WI38 (cell line): ENCODE measurements around the gene HOXA13.

Experiments
- H3K4me3 ChIP-seq: 2 replicates; pipeline ENCODE4 v1.5.1; 2011; ENCODE audit warnings: low read depth, mild to moderate bottlenecking, control low read depth, low read length
- CTCF ChIP-seq: IDR thresholded peaks from 2 replicates; pipeline ENCODE4 v1.5.1; 2012; ENCODE audit warnings: low read depth, mild to moderate bottlenecking, control low read depth, low read length

HOXA13 gene

GRCh38 chr7:27172315-27172774 is 27.5 kb downstream of the HOXA13 start:
- no peak for TF ChIP-seq CTCF
- H3K4me3 ChIP-seq = no peak overlapping the region

GRCh38 chr7:27171637-27172314 is 28.1 kb downstream of the HOXA13 start:
- TF ChIP-seq CTCF = no peak
- no peak overlapping the region for H3K4me3 ChIP-seq

GRCh38 chr7:27171325-27171636 is 28.6 kb downstream of the HOXA13 start:
- TF ChIP-seq CTCF = no peak
- H3K4me3 ChIP-seq = no peak overlapping the region

GRCh38 chr7:27170426-27171324 is 29.2 kb downstream of the HOXA13 start:
- no peak overlapping the region for H3K4me3 ChIP-seq
- TF ChIP-seq CTCF = no peak

GRCh38 chr7:27169658-27170425 is 30.0 kb downstream of the HOXA13 start:
- H3K4me3 ChIP-seq = no peak overlapping the region
- no peak for TF ChIP-seq CTCF

GRCh38 chr7:27168265-27168947 is 31.5 kb downstream of the HOXA13 start:
- no peak overlapping the region for H3K4me3 ChIP-seq
- no peak for TF ChIP-seq CTCF
